GM18517 (cell line): Measurements from ENCODE around the gene TFB1M.
"Not testable (repeated sequence)": the region's sequence is repeated elsewhere in the genome, so short reads cannot be mapped to it uniquely, and the experiment has no call there.

Source experiments
- ATAC-seq: cut with Tn5 transposase; IDR thresholded peaks from one replicate; pipeline ENCODE4 v1.9.1; 2021; ENCODE audit warnings: mild to moderate bottlenecking, moderate library complexity; ENCODE audit not compliant: unreplicated experiment

Gene TFB1M

GRCh38 chr6:155244434-155244833 lies 69.8 kb downstream of the TFB1M start:
- ATAC-seq, result no peak

DNA sequence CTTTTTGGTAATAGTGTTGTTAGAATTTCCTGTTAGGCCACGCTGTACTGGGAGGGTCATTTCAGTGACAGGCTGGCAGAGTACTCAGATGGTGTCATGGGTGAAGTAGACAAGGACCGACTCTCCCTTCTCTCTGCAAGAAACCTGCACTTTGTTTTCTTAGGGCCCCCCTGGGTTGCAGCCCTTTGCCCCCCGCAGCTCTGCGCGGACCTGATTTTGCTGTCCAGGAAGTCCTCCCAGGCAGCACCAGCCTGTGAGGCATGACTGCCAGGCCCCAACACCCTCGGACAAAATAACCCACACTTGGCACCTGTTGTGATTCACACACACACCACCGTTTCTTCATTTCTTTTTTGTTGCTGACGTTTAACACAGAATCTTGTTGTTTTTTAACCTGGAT lies 72.3 kb downstream of the TFB1M start:
- ATAC-seq, result no peak

- no peak for ATAC-seq
Measured at GRCh38 chr6:155240905-155241600, 73.2 kb downstream of the TFB1M start.

DNA sequence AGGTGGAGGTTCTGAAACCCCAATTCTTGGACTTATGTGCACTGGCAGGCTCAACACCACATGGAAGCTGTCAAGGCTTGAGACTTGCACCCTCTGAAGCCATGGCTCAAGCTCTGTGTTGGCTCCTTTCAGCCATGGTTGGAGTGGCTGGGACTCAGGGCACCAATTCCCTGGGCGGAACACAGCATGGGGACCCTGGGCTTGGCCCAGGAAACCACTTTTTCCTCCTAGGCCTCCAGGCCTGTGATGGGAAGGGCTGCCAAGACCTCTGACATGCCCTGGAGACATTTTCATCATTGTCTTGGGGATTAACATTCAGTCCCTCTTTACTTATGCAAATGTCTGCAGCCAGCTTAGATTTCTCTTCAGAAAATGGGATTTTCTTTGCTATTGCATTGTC lies 76.7 kb downstream of the TFB1M start:
- ATAC-seq, result no peak

DNA sequence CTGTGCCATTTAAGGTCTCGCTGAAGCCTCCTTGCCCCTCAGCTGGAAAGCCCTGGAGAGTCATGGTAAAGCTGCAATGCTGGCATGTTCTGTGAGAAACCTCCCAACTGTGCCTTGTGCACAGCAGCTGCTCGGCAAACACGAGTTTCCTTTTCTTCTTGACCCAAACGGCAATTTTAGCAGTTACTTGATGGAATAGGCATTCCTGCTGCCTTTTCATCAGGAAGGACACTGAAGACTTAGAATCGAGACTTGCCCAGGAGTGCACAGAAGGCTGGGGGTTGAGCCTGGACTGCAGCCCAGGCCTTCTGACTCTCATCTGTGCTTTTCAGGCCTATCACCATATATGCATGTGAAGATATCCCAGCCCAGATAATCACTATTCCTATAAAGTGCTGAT lies 79.2 kb downstream of the TFB1M start:
- ATAC-seq, result no peak

DNA sequence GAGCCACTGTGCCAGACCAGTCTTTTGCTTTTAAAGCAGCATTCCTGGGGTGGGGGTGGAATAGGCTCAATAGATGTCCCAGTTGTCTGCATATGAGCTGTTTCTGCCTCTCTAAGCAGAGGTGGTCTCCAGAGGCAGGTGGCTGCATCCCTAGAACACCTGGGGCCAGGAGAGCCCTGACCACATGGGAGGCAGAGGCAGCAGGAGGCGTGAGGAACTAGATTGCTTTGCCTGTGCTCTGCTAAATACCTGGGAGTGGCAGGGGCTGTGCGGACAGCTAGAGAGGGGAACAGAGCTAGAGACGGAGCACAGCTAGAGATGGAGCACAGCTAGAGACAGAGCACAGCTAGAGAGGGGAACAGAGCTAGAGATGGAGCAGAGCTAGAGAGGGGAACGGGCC lies 79.6 kb downstream of the TFB1M start:
- no peak for ATAC-seq

GRCh38 chr6:155234167-155234566 lies 80.1 kb downstream of the TFB1M start:
- ATAC-seq, result no peak

- no peak for ATAC-seq
Measured at GRCh38 chr6:155232848-155233247, 81.4 kb downstream of the TFB1M start.

DNA sequence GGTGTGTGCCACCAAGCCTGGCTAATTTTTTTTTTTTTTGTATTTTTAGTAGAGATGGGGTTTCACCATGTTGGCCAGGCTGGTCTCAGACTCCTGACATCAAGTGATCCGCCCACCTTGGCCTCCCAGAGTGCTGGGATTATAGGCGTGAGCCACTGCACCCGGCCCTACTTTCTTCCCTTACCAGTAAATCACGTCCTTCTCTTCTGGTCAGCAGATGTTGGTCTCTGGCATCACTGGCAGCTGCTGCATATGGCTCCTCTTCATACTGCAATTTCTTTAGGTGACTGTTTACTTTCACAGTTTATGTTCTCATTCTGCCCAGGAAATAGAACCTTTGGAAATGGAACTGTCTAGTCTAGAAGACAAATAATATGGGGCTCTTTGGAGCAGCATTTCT lies 83.3 kb downstream of the TFB1M start:
- ATAC-seq, result not testable (repeated sequence)

DNA sequence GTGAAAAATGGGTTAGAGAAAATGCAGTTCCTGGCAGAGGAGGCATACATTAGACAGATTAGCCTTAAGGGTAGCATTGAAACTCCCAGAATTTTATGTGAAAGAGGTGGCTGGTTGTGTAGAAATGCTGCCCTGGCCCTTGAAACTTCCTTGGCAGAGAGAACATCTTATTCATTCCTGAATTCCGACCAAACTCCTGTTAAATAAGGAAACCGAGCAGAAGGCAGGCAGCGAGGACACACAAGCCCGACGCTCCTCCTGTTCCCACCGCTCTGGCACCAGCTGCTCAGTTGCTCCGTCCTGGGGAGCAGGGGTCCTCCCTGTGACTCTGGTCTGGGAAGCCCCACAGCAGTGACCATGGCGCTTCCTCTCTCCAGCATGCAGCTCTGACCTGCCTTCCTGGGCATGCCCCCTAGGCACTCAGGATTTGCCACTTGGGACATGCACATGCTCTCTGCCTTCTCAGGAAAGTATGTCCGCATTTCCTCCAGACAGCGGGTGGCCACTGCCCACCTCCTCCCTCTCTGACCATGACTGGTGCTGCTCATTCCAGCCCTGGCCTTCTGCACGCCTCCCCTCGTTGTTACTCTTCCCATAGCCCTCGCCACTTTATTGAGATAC lies 85.6 kb downstream of the TFB1M start:
- ATAC-seq, result no peak

DNA sequence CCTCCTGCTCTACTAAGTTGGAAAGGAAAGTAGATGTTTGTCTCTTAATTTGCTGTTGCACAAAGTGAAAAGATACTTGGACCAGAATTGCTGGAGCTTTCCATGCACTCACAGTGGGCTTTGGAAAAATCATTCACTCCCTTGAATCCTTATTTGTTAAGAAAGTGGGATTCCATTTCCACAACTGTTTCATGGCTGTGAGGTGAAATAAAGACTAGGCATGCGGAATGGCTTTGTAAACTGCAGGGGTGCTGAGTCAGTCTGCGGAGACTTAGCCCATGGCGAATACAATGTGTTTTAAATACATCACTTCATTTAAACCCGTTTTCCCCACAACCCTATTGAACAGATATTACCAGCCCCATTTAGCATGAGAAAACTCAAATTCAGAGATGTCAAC lies 87.2 kb downstream of the TFB1M start:
- ATAC-seq, result no peak

DNA sequence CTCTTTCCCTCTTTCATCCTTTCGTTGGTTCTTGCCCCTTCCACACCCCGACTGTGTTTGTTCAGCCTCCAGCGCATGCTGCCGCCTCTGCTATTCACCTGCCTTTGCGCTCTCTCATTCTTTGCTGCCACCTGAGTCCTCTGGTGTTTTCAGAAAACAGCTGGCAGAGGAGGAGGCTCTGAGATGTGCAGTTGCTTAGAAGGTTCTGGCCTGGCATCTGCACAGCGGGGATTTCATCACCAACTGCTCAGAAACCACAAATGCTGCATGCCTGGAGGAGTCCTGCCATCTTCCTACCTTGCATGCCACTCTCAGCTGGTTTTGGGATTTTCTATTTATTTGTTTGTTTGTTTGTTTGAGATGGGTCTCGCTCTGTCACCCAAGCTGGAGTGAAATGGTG lies 89.7 kb downstream of the TFB1M start:
- no peak for ATAC-seq

DNA sequence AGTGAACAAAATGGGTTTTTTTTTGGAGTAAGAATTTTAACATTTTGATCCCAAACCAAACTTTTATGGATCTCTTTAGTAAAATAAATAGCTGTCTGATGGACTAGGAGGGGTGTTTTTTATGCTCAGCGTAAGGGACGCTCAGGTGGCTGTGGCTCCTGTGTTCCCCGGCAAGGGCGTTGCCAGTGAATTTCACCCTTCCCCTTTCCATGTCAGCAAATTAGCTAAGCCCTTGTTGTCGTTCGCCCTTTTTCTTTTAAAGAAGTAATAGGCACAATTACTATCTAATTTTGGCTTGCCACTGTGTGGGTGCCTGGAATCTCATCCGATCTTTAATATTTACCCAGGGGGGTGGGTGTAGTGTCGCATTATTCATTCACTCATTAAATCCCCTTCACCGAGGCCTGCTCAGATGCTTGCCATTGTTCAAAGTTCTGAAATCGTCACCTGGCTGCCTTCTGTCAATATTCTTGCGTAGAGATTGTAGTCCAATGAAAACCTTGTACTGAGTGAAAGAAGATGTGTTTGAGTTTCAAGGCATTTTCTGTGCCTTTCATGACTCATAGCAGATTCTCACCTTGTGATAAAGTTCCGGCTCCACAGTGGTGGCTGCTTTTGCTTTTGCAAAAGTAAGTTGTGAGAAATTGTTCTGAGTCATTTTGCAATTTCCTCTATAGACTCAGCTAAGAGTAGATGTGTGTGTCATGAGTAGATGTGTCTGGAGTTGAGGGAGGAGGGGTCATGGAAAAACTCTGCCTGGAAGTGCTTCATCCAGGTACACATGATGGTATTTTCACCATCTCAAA lies 90.4 kb downstream of the TFB1M start:
- peak; percentile 98 for ATAC-seq

- no peak for ATAC-seq
Measured at GRCh38 chr6:155222506-155222905, 91.8 kb downstream of the TFB1M start.

DNA sequence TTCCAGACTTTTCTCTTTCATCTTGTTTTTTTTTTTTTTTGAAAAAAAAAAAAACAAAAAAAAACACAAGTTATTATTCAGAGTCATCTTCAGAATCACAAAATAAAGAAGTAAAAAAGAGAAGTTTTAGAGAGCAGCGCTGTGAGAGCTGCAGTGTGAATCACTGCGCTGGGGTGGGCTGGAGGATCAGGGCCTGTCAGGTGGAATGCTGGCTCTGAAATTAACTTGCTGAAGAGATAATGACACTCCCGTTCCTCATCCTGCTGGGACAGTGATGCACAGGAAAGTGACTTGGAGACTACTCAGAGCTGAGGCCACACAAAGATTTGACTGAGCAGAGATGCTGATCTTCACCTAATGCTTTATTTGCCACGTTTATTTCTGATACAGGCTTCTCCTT lies 93.2 kb downstream of the TFB1M start:
- no peak for ATAC-seq

DNA sequence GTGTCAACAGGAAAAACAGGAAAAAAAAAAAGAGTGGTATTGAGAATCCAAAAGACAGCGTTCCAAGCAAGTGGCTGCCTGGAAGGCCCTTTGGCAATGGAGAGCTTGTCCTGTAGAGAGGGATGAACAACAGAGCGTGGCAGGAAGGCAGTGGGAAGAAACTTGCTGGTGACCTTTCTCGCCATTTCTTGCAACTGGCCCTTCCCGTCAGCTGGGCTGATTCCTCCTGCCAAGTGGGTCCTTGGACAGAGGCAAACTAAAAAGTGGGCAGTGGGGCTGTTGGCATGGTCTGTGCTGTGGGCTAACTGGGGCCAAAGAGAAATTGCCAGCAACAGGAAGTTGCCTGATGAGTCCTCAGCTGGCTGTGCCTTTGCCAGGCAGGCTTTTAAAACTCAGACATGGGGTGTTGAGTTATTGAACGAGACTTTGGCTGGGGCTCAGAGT lies 94.4 kb downstream of the TFB1M start:
- ATAC-seq, result no peak

- ATAC-seq, result no peak
Measured at GRCh38 chr6:155219299-155219698, 95.0 kb downstream of the TFB1M start.

DNA sequence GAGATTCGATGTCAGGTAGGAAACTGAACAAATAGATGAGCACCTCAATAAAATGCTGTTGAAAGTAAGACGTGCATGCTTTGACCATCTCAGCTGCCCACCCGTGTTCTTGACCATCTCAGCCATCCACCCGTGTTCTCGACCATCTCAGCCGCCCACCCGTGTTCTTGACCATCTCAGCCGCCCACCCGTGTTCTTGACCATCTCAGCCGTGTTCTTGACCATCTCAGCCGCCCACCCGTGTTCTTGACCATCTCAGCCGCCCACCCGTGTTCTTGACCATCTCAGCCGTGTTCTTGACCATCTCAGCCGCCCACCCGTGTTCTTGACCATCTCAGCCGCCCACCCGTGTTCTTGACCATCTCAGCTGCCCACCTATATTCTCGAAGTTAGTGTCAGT lies 95.6 kb downstream of the TFB1M start:
- ATAC-seq, result not testable (repeated sequence)

DNA sequence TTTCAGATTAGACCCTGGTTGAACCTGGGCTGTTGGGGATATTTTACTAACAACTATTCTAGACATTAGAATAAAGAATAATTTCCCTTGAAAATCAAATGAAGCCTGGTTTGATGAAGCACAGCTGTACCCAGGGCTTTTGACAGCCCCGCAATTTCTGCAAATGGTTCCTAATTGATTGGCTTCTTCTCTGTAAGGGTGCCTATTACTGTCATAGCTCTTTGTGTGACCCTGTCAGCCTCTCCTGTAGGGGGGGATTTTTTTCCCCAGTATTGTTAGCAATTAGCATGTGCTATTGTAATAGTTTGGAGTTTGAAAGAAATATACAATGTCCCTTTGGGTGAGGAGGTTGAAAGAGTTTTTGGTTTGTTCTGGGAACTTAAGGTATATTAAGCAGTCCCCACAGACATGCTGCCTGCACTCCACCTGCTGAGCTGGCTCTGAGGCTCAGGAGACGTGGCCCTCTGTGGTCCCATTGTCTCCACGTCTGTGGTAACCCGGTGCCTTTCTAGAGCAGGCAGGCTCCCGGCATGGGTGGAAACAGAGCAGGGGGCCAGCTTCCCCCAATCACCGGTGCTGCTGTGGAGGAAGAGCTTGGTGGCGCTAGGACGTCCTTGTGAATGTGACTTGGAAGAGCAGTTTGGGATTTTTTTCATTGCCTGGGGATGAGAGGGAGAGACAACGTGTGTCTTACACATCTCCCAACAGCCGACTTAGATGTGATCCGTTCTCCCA lies 97.8 kb downstream of the TFB1M start:
- no peak for ATAC-seq

- ATAC-seq, result no peak
Measured at GRCh38 chr6:155215906-155216305, 98.4 kb downstream of the TFB1M start.

GRCh38 chr6:155213611-155214372 lies 100.5 kb downstream of the TFB1M start:
- ATAC-seq, result no peak
